ENCODE measurements around the gene NTN3. TPM values are rescaled to one million over a fixed set of nuclear protein-coding genes. Genes with fewer than 3 reads are reported as not detected.
A peak's percentile ranks its signal among the peaks of the same experiment; 100 is the strongest.

Gene NTN3
- total RNA-seq, 1 experiment from 2014 or later = 5.6 TPM

DNA sequence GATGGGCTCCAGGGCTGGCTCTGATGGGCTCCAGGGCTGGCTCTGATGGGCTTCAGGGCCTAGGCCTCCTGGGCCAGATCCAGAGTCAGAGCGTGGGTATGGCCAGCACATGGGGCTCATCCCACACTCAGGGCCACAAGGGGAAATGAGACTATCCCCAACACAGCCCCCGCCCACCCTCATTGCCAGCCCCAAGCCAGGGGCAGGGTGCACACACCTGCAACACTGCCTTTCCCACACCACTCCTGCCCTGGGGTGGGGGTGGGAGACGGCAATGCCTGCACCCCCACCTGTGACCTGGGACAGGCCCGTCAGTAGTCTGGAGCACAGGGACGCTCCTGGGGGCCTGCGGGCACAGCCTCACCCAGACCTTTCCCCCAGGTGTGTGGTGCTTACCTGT lies 28.4 kb downstream of the NTN3 start:
- H3K9me3 ChIP-seq (replicated peaks) = no peaks in the 10 kb centered on the region
- H3K27me3 ChIP-seq = no peaks in the 10 kb centered on the region
- no peak overlapping the region for H3K4me3 ChIP-seq
- no peak for DNase-seq
- peaks cover 32% of the 10 kb centered on the region for H3K4me1 ChIP-seq
- no peak overlapping the region for H3K27ac ChIP-seq
- no peaks in the 10 kb centered on the region for H3K36me3 ChIP-seq

DNA sequence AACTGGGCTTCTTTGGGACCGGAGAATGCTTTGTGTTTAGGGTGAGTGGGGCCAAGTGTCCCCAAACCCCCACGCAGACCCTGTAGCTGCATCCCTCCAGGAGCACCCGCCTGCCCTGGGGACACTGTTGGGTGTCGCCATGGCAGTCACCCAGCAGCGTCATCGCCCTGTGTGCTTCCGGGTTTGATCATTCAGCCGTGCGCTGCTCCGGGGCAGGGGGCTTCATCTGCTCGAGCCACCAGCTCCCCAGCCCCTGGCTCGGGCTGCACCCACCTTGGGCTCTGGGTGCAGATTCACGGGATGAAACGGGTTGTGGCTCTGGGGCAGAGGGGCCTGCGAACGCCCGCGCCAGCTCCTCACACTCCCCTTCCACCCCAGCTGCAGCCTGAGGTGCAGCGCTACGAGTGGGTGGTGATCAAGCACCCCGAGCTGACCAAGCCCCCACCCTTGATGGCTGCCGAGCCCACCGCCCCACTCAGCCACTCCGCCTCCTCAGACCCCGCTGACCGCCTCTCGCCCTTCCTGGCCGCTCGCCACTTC lies 28.9 kb downstream of the NTN3 start:
- peaks cover 32% of the 10 kb centered on the region for H3K4me1 ChIP-seq
- no peaks in the 10 kb centered on the region for H3K36me3 ChIP-seq
- no peak for DNase-seq
- H3K4me3 ChIP-seq = no peak overlapping the region
- no peaks in the 10 kb centered on the region for H3K9me3 ChIP-seq (replicated peaks)
- no peaks in the 10 kb centered on the region for H3K27me3 ChIP-seq
- no peak overlapping the region for H3K27ac ChIP-seq

DNA sequence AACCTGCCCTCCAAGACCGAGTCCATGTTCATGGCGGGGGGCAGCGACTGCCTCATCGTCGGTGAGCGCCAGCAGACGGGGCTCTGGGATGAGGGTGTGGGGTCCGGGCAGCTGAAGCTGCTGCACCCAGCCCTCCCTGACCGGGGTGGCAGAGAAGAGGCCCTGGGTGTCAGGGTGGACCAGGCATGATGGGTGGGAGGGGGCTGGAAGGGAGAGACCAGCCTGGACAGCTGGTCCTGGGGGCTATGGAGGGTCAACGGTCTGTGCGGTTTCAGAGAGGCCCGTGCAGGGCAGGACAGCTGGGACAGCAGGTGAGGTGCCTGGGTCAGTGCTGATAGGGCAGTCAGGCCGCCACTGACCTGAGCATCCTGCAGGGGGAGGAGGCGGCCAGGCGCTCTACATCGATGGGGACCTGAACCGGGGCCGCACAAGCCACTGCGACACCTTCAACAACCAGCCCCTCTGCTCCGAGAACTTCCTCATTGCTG lies 29.4 kb downstream of the NTN3 start:
- H3K4me1 ChIP-seq = peaks cover 32% of the 10 kb centered on the region
- no peaks in the 10 kb centered on the region for H3K27me3 ChIP-seq
- no peak overlapping the region for H3K4me3 ChIP-seq
- DNase-seq = no peak
- H3K36me3 ChIP-seq = no peaks in the 10 kb centered on the region
- H3K27ac ChIP-seq = no peak overlapping the region
- H3K9me3 ChIP-seq (replicated peaks) = no peaks in the 10 kb centered on the region

DNA sequence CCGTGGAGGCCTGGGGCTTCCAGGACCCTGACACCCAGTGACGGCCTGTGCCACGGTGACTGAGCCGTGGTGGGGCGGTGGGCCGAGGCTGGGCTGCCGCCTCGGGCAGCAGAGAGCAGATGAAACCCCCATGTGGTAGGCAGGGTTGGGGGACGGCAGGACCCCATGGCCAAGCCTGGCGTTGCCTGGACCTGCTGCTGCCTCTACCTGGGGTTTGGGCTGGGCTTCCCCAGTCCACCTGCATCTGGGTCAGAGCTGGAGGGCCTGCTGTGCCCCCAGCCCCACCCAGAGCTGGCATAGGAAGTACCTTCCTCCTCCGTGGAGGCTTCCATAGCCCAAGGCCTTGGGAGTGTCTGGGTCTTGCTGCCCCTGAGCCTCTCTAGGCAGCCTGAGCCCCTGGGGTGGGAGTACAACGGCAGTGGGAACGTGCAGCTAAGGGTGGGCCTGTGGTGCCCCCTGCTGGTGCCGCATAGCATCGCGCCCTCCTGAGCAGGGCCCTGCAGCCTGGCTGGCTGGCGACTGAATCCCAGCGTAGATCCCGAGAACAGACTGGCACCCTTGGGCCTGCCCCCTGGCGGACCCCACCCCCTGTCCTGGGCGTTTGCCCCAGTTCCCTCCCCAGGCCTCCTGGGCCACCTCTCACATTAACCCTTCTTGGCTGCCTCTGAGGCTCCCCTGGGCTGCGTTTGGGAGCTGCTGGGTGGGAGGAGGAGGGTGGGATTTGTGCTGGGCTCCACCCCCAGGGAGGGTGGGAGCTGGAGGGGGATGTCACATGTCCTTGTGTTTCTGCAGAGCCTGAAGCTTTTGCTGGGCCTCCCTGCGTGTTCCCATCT lies 30.0 kb downstream of the NTN3 start:
- Histone ChIP-seq H3K4me1 (peaks cover 32% of the 10 kb centered on the region), H3K27me3 (no peaks in the 10 kb centered on the region), H3K9me3 (replicated peaks) (no peaks in the 10 kb centered on the region), H3K4me3 (peak overlapping the region; percentile 25), H3K27ac (no peak overlapping the region), H3K36me3 (no peaks in the 10 kb centered on the region)
- peak; percentile 84 to 90 for DNase-seq

DNA sequence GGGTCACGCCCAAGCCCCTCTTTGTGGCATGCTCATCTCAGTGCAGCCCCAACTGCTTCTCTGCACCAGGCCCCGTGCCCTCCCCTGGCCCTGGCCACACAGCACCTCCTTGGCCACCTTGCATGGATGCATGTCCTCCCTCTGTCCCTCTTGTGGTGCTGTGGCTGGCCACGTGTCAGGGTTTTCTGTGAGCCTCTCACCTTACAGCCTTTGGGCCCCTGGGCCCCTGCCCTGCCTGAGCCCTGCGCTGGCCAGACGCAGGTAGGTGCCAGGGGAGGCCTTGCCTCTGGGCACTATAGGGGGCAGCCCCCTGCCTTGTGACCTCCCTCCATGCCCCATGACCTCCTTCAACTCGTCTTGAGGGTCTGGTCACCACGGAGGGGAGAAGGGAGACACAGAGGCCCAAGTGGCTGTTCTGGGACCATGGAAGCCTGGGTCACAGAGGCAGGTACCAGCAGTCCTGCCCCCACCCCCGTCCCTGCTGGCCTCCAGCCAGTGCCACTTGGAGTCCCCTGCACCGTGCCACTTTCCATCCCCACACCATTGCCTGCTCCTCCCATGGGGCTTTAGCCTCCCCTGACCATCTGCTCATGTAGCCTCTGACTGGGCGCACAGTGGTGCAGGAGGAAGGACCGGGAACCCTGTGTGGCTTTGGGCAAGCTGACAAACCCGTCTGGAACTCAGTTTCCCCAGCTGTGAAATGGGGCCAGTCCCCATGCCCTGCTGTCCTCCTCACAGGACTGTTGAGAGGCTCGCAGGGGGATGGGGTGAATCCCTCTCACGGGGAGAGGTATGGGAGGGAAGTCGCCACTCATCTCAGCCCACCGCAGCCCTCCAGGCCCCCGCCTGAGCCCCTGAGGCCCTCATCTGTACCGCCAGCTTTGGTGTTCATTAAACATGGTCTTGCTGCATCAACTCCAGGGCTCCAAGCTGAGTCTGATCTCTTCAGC lies 31.1 kb downstream of the NTN3 start:
- Histone ChIP-seq H3K27me3 (no peaks in the 10 kb centered on the region), H3K36me3 (no peaks in the 10 kb centered on the region), H3K27ac (no peak overlapping the region), H3K9me3 (replicated peaks) (no peaks in the 10 kb centered on the region), H3K4me3 (no peak overlapping the region), H3K4me1 (peaks cover 34% of the 10 kb centered on the region)
- no peak for DNase-seq

DNA sequence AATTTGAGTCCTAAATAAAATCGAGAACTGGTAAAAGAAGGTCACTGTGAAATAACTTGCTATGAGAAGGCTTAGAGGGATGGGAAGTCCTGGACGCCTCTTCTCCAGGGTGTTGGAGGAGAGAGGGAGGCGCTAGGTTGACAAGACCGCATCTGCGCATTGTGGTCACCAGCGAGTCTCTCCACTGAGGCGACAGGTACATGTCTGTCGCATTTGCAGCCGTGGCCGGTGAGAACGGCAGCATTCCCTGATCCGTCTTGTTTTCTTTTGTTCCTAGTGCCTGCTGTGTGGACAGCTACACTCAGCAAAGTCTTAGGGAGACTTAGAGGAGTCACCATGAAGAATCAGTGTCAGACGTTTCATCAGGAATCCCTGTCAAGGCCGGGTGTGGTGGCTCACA lies 34.6 kb downstream of the NTN3 start:
- no peaks in the 10 kb centered on the region for H3K9me3 ChIP-seq (replicated peaks)
- no peak overlapping the region for H3K27ac ChIP-seq
- no peak for DNase-seq
- no peaks in the 10 kb centered on the region for H3K36me3 ChIP-seq
- H3K4me1 ChIP-seq = peaks cover 28% of the 10 kb centered on the region
- H3K4me3 ChIP-seq = no peak overlapping the region
- H3K27me3 ChIP-seq = no peaks in the 10 kb centered on the region

DNA sequence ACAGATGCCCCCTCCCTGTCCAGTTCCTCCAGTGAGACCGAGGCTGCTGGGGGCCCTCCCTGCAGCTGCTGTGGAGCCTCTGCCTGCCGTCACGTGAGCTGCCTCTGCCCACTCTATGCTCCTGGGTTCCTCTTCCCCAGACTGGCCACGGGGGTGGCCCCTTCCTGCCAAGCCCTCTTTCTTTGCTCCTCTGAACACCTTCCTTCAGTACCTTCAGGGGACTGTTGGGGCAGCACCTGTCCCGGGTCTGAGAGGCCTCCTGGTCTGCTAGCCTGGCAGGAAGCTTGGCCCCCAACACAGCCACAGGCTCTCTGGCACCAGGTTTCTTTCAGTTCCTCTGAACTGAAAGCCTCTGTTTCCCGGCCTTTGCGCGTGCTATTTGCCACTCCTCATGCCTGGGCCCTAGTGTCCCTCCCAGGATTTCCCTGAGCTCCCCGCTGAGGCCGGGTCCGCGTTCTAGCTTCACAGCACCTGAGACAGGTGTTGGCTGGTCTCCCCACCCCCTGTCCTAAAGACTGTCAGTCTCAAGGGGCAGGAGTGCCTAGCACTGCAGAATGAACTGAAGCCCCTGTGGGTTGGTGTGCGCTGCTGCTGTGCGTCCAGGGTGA lies 36.1 kb downstream of the NTN3 start:
- Histone ChIP-seq H3K36me3 (no peaks in the 10 kb centered on the region), H3K4me3 (no peak overlapping the region), H3K27ac (peak overlapping the region; percentile 17; the same call in 1 of the 2 replicates), H3K9me3 (replicated peaks) (no peaks in the 10 kb centered on the region), H3K27me3 (no peaks in the 10 kb centered on the region), H3K4me1 (peaks cover 19% of the 10 kb centered on the region)
- peak; percentile 43 to 54 for DNase-seq

DNA sequence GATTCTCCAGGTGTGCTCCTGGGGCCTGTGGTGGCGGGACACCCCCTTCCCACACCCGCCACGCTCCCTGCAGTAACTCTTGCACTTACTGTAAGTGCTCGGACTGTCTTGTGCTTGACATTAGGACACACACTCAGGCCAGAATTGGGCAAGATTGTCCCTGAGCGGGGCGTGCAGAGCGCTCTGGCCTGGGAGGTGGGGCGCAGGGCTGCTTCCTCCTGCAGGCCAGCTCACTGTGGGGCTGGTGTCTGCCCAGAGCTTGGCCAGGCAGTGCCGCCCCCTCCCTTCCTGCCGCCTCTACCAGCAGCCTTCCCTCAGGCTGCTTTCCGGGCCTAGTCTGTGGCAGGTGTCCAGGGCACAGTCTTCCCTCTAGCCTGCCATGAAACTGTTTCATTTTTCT lies 36.6 kb downstream of the NTN3 start:
- DNase-seq = no peak
- no peak overlapping the region for H3K27ac ChIP-seq
- H3K9me3 ChIP-seq (replicated peaks) = no peaks in the 10 kb centered on the region

DNA sequence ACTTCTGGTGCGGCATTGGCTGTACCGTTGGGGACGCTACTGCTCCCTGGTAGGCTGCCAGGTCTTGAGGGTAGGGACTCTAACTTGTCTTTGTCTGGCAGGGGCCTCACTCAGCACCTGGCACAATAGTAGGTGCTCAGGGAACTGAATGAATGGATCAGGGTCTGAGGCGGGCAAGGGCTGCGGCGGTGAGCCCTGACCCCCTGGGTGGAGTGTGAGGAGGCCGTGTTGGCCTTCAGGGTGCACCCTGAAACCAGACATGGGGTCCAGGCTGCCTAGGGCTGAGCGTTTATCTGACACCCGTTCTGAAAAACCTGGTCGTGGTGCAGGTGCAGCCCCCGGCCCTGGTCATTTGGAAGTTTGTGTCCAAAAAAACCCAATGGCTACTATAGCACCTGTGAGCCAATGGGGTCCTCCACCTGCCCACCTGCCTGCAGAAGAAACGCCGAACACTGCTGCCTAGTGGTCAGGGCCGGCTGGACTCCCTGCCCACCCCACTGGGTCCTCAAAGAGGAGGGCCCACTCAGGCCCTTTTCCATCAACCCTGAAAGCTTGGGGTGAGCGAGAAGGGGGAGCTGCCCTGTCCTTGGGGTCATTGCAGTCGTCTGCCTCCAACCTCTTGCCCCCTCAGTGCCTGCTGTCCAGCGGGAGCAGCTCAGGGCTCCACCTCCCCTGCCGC lies 37.8 kb downstream of the NTN3 start:
- no peaks in the 10 kb centered on the region for H3K36me3 ChIP-seq
- no peak overlapping the region for H3K4me3 ChIP-seq
- no peak for DNase-seq
- H3K9me3 ChIP-seq (replicated peaks) = no peaks in the 10 kb centered on the region
- no peaks in the 10 kb centered on the region for H3K27me3 ChIP-seq
- no peak overlapping the region for H3K27ac ChIP-seq
- H3K4me1 ChIP-seq = peaks cover 13% of the 10 kb centered on the region

More for the DNA sequence above, 36.6 kb downstream of the NTN3 start:
- Histone ChIP-seq H3K36me3 (no peaks in the 10 kb centered on the region), H3K4me3 (no peak overlapping the region), H3K4me1 (peaks cover 14% of the 10 kb centered on the region), H3K27me3 (no peaks in the 10 kb centered on the region)

DNA sequence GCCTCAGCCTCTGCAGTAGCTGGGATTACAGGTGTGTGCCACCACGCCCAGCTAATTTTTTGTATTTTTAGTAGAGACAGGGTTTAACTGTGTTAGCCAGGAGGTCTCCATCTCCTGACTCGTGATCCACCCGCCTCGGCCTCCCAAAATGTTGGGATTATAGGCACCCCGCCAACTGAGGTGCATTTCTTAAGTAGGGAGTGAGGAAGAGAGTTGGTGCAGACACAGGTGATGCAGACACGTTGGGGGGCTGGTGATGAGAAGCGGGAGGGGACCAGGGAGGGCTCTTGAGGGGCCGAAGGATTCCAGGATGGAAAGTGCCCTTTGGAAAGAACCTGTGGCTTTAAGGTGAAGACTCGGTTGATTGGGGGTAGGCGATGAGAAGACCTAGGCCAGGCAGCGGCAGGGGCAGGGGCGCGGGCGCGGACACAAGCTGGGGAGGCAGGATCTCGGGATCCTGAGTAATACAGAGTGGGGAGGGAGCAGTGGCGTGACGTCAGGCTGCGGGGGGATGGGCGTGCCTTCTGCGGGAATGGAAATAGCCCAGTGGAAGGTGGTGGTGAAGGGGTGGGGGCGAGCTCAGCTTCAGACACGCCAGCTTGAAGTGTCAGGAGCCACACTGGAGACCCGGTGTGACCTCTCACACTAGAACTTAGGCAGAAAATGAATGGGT lies 40.2 kb downstream of the NTN3 start:
- H3K9me3 ChIP-seq (replicated peaks) = no peaks in the 10 kb centered on the region
- no peak for DNase-seq
- H3K27me3 ChIP-seq = no peaks in the 10 kb centered on the region
- no peaks in the 10 kb centered on the region for H3K36me3 ChIP-seq
- no peak overlapping the region for H3K27ac ChIP-seq
- peaks cover 22% of the 10 kb centered on the region for H3K4me1 ChIP-seq
- H3K4me3 ChIP-seq = no peak overlapping the region

DNA sequence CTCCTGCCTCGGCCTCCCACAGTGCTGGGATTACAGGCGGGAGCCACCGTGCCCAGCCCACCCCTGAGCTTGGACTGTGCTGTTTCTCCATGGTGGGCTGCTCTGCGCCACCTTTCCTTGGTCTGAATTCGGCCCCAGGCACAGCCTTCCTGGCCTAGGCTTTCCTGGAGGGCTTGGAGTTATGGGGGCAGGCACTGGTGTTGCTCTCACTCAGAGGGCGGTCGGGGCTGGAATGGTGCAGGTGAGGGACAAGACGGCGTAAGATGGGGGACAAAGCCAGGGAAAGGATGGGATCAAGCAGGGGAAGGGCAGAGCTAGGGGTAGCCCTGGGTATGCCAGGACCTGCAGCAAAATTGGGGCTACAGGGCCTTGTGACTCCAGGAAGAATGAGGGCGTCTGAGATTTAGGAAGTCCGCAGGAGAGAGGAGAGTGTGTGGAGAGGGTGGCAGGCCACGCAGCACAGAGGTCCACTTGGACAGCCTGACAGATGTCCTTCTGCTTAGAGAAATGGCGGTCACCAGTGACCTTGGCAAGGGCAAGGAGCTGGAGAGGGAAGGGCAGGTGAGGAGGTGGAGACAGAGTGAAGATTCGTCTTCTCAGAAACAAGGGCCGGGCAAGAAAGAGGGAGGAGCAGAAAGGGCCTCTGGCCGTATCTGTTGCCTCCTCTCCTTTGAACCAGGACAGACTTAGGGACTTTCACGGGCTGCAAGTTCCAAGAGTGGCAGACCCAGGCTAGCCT lies 41.1 kb downstream of the NTN3 start:
- peaks cover 15% of the 10 kb centered on the region for H3K4me1 ChIP-seq
- no peaks in the 10 kb centered on the region for H3K9me3 ChIP-seq (replicated peaks)
- no peak for DNase-seq
- H3K27me3 ChIP-seq = no peaks in the 10 kb centered on the region
- no peak overlapping the region for H3K4me3 ChIP-seq
- H3K27ac ChIP-seq = no peak overlapping the region
- H3K36me3 ChIP-seq = no peaks in the 10 kb centered on the region

DNA sequence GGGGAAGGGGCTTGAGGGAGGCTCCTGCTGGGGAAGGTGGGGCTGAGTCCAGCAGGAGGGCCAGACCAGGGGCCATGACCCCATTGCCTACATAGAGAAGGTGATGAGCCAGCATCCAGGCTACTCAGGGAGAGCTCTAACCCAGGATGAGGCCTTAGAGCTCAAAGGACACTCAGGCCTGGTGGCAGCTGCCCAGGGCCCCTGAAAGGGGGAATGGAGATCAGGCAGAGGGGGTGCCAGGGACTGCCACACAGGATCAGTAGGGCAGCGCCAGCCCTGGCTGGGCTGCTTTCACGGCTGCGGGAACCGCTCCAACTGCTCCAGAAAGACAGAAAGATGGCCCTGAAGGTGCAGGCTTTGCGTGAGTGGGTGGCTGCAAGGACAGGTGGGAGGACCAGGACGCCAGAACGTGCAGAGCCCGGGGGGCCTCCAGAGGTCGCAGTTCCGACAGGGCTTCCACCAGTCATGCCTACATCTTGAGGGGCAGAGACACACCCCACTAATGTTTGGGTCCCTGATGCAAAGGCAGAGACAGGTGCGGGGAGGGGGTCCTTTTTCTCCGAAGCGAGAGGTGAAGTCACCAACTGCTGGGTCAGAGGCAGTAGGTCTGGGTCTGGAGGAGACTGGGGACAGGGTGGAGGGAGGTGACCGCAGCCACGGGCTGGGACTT lies 41.8 kb downstream of the NTN3 start:
- H3K9me3 ChIP-seq (replicated peaks) = no peaks in the 10 kb centered on the region
- H3K27ac ChIP-seq = no peak overlapping the region
- peaks cover 12% of the 10 kb centered on the region; the same call in 1 of the 2 replicates for H3K4me1 ChIP-seq
- DNase-seq = peak; percentile 37 to 45
- H3K27me3 ChIP-seq = no peaks in the 10 kb centered on the region
- peak overlapping the region; percentile 83 for H3K4me3 ChIP-seq
- no peaks in the 10 kb centered on the region for H3K36me3 ChIP-seq
